NCI-H187 treated with DMSO at 0.1 percent for 48 hours (cell line): Measurements from ENCODE around the gene TAGLN3.
A peak's percentile ranks its signal among the peaks of the same experiment; 100 is the strongest.

Experiments
- DNase-seq: peaks from one replicate; lab custom pipeline; 2025; lab: John Stamatoyannopoulos, UW

Gene TAGLN3

GRCh38 chr3:111978583-111979433 lies 19.9 kb upstream of the TAGLN3 start, which contains the start of gene ABHD10:
Gene ABHD10 (plus strand): TSS chr3:111979026. CDS start chr3:111979062, 36 bp downstream.
- peak; percentile 79 for DNase-seq

GRCh38 chr3:111979434-111980038 lies 19.2 kb upstream of the TAGLN3 start:
- no peak for DNase-seq

GRCh38 chr3:111980716-111981456 lies 17.8 kb upstream of the TAGLN3 start:
- no peak for DNase-seq

GRCh38 chr3:111981457-111981763 lies 17.3 kb upstream of the TAGLN3 start:
- DNase-seq: no peak

GRCh38 chr3:111984636-111985298 lies 14.0 kb upstream of the TAGLN3 start:
- DNase-seq: no peak

GRCh38 chr3:111986800-111987199 lies 11.9 kb upstream of the TAGLN3 start:
- DNase-seq: no peak

GRCh38 chr3:111989061-111989678 lies 9.6 kb upstream of the TAGLN3 start:
- DNase-seq: no peak

- no peak for DNase-seq
These were observed 5.7 kb upstream of the TAGLN3 start for GRCh38 chr3:111993038-111993437.

GRCh38 chr3:111999484-112000324 lies 982 bp downstream of the TAGLN3 start:
- DNase-seq: no peak

- no peak for DNase-seq
These were observed 1.6 kb downstream of the TAGLN3 start for GRCh38 chr3:112000367-112000771.

- no peak for DNase-seq
These were observed 2.2 kb downstream of the TAGLN3 start for GRCh38 chr3:112000966-112001365.

GRCh38 chr3:112001526-112001925 lies 2.8 kb downstream of the TAGLN3 start:
- DNase-seq: no peak

GRCh38 chr3:112002096-112002971 lies 3.6 kb downstream of the TAGLN3 start:
- no peak for DNase-seq

GRCh38 chr3:112003321-112004080 lies 4.8 kb downstream of the TAGLN3 start:
- no peak for DNase-seq

GRCh38 chr3:112004187-112004586 lies 5.5 kb downstream of the TAGLN3 start:
- no peak for DNase-seq

GRCh38 chr3:112004669-112005068 lies 5.9 kb downstream of the TAGLN3 start:
- no peak for DNase-seq

- no peak for DNase-seq
These were observed 6.5 kb downstream of the TAGLN3 start for GRCh38 chr3:112005091-112005672.

GRCh38 chr3:112007633-112008032 lies 8.9 kb downstream of the TAGLN3 start:
- DNase-seq: no peak

- DNase-seq: no peak
These were observed 10.9 kb downstream of the TAGLN3 start for GRCh38 chr3:112009670-112010069.
